Measurements from ENCODE around the gene L2HGDH. TPM values are rescaled to one million over a fixed set of nuclear protein-coding genes. Genes with fewer than 3 reads are reported as not detected.

L2HGDH gene
- polyA plus RNA-seq, 2 of the 4 experiments (the other 2 are of a cell fraction), result 14.5 to 18.1 TPM

DNA sequence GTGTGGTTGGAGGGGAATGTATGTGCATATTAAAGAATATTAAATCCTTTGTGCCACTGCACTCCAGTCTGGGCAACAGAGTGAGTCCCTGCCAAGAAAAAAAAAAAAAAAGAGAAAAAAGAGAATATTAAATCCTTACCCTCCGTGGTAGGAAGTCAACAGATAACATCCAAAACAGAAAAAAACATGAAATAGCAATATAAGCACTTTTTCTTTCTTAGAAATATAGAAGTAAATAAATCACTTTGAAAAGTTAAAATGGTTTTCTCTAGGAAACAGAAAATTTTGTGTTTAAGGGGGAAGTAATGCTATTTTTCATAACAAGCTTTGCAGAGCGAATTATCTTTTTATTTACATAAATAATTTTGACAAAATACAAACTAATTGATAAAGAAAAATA lies 98.2 kb downstream of the L2HGDH start:
- WGBS (ENCODE audit: missing lambda C conversion rate), result 82% methylated on average over 2 of the region's 2 CpGs
- Histone ChIP-seq H3K9me3 (0 out of 3 replicates have a peak, but pooled peaks cover 2% of the 10 kb centered on the region), H3K4me3 (no peak overlapping the region), H3K4me1 (peaks cover 3% of the 10 kb centered on the region), H3K4me2 (no peak overlapping the region), H3K27ac (no peak overlapping the region)
- CTCF ChIA-PET, result interaction anchor here (0.6 kb wide), 1 partner anchor 204 kb away, joined by 3 read pairs; no protein-coding TSS in a partner anchor
- FAIRE-seq (no peak), ATAC-seq (no peak), DNase-seq (ENCODE audit: low read depth in 1 of 2, low spot score in 1 of 2) (no peak)
- POLR2A ChIA-PET, result no interaction called here
- TF ChIP-seq MAFK (IDR thresholded peaks at IDR 0.05; ENCODE audit: partially characterized antibody), result peak; percentile 70
- TF ChIP-seq HDAC2 (IDR thresholded peaks at IDR 0.05), result no peak
- TF ChIP-seq CHD4 (IDR thresholded peaks at IDR 0.05; ENCODE audit: borderline replicate concordance), result no peak

GRCh38 chr14:50212726-50213125 lies 99.3 kb downstream of the L2HGDH start:
- 60% methylated on average over 3 of the region's 3 CpGs for WGBS (ENCODE audit: missing lambda C conversion rate)
- no peak for DNase-seq (ENCODE audit: low read depth in 1 of 2, low spot score in 1 of 2)
- ChIA-PET POLR2A (no interaction called here), CTCF (no interaction called here)
- Histone ChIP-seq H3K4me1 (no peaks in the 10 kb centered on the region), H3K9me3 (0 out of 3 replicates have a peak, but pooled peaks cover 2% of the 10 kb centered on the region), H3K4me2 (no peak overlapping the region), H3K27ac (no peak overlapping the region), H3K4me3 (no peak overlapping the region)
- FAIRE-seq, result no peak
- no peak for TF ChIP-seq CBX8 (IDR thresholded peaks at IDR 0.05)
- TF ChIP-seq TFCP2L1 (CRISPR knock-in tag; IDR thresholded peaks at IDR 0.05), result no peak
- no peak for TF ChIP-seq RFX5 (IDR thresholded peaks at IDR 0.05)
- TF ChIP-seq CHD2 (IDR thresholded peaks at IDR 0.05; ENCODE audit: low read length, partially characterized antibody), result no peak
- TF ChIP-seq HOXA7 (CRISPR knock-in tag; IDR thresholded peaks at IDR 0.05), result no peak
- TF ChIP-seq CHD4 (IDR thresholded peaks at IDR 0.05; ENCODE audit: borderline replicate concordance), result no peak
- TF ChIP-seq GATA3 (IDR thresholded peaks at IDR 0.05; ENCODE audit: borderline replicate concordance), result no peak
- TF ChIP-seq EP300 (IDR thresholded peaks at IDR 0.05), result no peak
- no peak for TF ChIP-seq POLR2A (IDR thresholded peaks at IDR 0.05; ENCODE audit: low read length)
- no peak for TF ChIP-seq SREBF2 (IDR thresholded peaks at IDR 0.05)
- no peak for ATAC-seq

GRCh38 chr14:50210074-50210473 lies 102.0 kb downstream of the L2HGDH start:
- ATAC-seq, result no peak
- DNase-seq (ENCODE audit: low read depth in 1 of 2, low spot score in 1 of 2), result no peak
- Histone ChIP-seq H3K9me3 (0 out of 3 replicates have a peak, but pooled peaks cover 2% of the 10 kb centered on the region), H3K4me3 (no peak overlapping the region), H3K4me2 (no peak overlapping the region), H3K4me1 (no peaks in the 10 kb centered on the region), H3K27ac (no peak overlapping the region)
- TF ChIP-seq MAZ (IDR thresholded peaks at IDR 0.05; ENCODE audit: borderline replicate concordance, low read depth, low read length), result no peak
- TF ChIP-seq RFX5 (IDR thresholded peaks at IDR 0.05), result no peak
- no peak for TF ChIP-seq RAD21 (conservative IDR thresholded peaks at IDR 0.05 in 1 of 2, IDR thresholded peaks at IDR 0.05 in 1 of 2)
- TF ChIP-seq, protein P1, sequence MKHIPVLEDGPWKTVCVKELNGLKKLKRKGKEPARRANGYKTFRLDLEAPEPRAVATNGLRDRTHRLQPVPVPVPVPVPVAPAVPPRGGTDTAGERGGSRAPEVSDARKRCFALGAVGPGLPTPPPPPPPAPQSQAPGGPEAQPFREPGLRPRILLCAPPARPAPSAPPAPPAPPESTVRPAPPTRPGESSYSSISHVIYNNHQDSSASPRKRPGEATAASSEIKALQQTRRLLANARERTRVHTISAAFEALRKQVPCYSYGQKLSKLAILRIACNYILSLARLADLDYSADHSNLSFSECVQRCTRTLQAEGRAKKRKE (CRISPR knock-in tag; IDR thresholded peaks at IDR 0.05; ENCODE audit: low read depth), result no peak
- TF ChIP-seq HDAC2 (IDR thresholded peaks at IDR 0.05), result no peak
- no peak for TF ChIP-seq HOXA7 (CRISPR knock-in tag; IDR thresholded peaks at IDR 0.05)
- no peak for TF ChIP-seq KDM1A (IDR thresholded peaks at IDR 0.05; ENCODE audit: low read depth)
- TF ChIP-seq, protein P2, sequence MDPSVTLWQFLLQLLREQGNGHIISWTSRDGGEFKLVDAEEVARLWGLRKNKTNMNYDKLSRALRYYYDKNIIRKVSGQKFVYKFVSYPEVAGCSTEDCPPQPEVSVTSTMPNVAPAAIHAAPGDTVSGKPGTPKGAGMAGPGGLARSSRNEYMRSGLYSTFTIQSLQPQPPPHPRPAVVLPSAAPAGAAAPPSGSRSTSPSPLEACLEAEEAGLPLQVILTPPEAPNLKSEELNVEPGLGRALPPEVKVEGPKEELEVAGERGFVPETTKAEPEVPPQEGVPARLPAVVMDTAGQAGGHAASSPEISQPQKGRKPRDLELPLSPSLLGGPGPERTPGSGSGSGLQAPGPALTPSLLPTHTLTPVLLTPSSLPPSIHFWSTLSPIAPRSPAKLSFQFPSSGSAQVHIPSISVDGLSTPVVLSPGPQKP (IDR thresholded peaks at IDR 0.05; ENCODE audit: low read depth, low read length), result no peak
- TF ChIP-seq, protein P3, sequence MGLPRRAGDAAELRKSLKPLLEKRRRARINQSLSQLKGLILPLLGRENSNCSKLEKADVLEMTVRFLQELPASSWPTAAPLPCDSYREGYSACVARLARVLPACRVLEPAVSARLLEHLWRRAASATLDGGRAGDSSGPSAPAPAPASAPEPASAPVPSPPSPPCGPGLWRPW (IDR thresholded peaks at IDR 0.05), result no peak
- TF ChIP-seq RNF2 (IDR thresholded peaks at IDR 0.05; ENCODE audit: borderline replicate concordance, low read depth), result no peak
- no peak for TF ChIP-seq RARB (CRISPR knock-in tag; IDR thresholded peaks at IDR 0.05)
- TF ChIP-seq NPAS2 (CRISPR knock-in tag; IDR thresholded peaks at IDR 0.05; ENCODE audit: borderline replicate concordance), result no peak
- no peak for TF ChIP-seq NR3C1 (IDR thresholded peaks at IDR 0.05)
- TF ChIP-seq MYC (IDR thresholded peaks at IDR 0.05; ENCODE audit: borderline replicate concordance, low read length), result no peak
- TF ChIP-seq CBX8 (IDR thresholded peaks at IDR 0.05), result no peak
- TF ChIP-seq, protein P4, sequence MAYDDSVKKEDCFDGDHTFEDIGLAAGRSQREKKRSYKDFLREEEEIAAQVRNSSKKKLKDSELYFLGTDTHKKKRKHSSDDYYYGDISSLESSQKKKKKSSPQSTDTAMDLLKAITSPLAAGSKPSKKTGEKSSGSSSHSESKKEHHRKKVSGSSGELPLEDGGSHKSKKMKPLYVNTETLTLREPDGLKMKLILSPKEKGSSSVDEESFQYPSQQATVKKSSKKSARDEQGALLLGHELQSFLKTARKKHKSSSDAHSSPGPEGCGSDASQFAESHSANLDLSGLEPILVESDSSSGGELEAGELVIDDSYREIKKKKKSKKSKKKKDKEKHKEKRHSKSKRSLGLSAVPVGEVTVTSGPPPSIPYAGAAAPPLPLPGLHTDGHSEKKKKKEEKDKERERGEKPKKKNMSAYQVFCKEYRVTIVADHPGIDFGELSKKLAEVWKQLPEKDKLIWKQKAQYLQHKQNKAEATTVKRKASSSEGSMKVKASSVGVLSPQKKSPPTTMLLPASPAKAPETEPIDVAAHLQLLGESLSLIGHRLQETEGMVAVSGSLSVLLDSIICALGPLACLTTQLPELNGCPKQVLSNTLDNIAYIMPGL (CRISPR knock-in tag; IDR thresholded peaks at IDR 0.05; ENCODE audit: borderline replicate concordance), result no peak
- TF ChIP-seq, protein P5, sequence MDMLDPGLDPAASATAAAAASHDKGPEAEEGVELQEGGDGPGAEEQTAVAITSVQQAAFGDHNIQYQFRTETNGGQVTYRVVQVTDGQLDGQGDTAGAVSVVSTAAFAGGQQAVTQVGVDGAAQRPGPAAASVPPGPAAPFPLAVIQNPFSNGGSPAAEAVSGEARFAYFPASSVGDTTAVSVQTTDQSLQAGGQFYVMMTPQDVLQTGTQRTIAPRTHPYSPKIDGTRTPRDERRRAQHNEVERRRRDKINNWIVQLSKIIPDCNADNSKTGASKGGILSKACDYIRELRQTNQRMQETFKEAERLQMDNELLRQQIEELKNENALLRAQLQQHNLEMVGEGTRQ (IDR thresholded peaks at IDR 0.05), result no peak
- WGBS (ENCODE audit: missing lambda C conversion rate), result 76% methylated on average over 1 of the region's 1 CpG
- FAIRE-seq, result no peak
- ChIA-PET POLR2A (no interaction called here), CTCF (interaction anchor here (0.6 to 1.5 kb wide), 4 partner anchors 16 to 375 kb away, joined by 3 read pairs; no protein-coding TSS in a partner anchor)
